Peyer's patch (tissue), 4 donors: ENCODE data around the gene WIZ. TPM values are rescaled to one million over a fixed set of nuclear protein-coding genes. Genes with fewer than 3 reads are reported as not detected.

Experiments
- DNase-seq, 3 donors: peaks; one replicate each; pipeline ENCODE4 v3.0.0-alpha.2; 2017 to 2019
- H3K27ac ChIP-seq, 4 donors: fragments of 200-600 bp; sonication (generic); one replicate each; pipeline ENCODE4 v1.5.1; 2016 to 2019
- H3K27me3 ChIP-seq, 2 donors: fragments of 200-600 bp; sonication (generic); one replicate each; pipeline ENCODE4 v1.5.1; 2019
- H3K36me3 ChIP-seq, 3 donors: fragments of 200-600 bp; sonication (generic); one replicate each; pipeline ENCODE4 v1.5.1; 2016 to 2019
- H3K4me1 ChIP-seq, 4 donors: fragments of 200-600 bp; sonication (generic); one replicate each; pipeline ENCODE4 v1.5.1; 2016 to 2019
- H3K4me3 ChIP-seq, 4 donors: fragments of 200-600 bp; sonication (generic); 1 replicate in 3 of 4; 2 replicates in 1 of 4; pipeline ENCODE4 v1.5.1; 2016 to 2019; ENCODE audit warnings: mild to moderate bottlenecking in 1 of 4
- H3K9me3 ChIP-seq, 4 donors: fragments of 200-600 bp; sonication (generic); one replicate each; pipeline ENCODE4 v1.5.1; 2016 to 2019; ENCODE audit warnings: mild to moderate bottlenecking in 1 of 4
- CTCF ChIP-seq, 6 experiments: fragments of 450-650 bp in 4 of 6; fragments of 200-600 bp in 2 of 6; sonication (generic) in 1 of 6; IDR thresholded peaks; one replicate each; pipeline ENCODE4 v1.5.1; 2017 to 2019; ENCODE audit warnings: antibody characterized with exemption in 6 of 6, mild to moderate bottlenecking in 3 of 6, moderate library complexity in 1 of 6
- POLR2A ChIP-seq, 2 donors: fragments of 450-650 bp; IDR thresholded peaks; one replicate each; pipeline ENCODE4 v1.5.1; 2017; ENCODE audit warnings: antibody characterized with exemption in 2 of 2, mild to moderate bottlenecking in 2 of 2, moderate library complexity in 2 of 2
- total RNA-seq, 4 donors: library from RNA; depleted of rRNA; stranded (reverse); fragments of >200 nt; gene quantifications; one replicate each; pipeline ENCODE4 v1.1.0, GENCODE V29; 2016

The WIZ gene
- total RNA-seq, 4 donors from 2014 or later: 25.4 to 45.2 (median 40.6) TPM

DNA sequence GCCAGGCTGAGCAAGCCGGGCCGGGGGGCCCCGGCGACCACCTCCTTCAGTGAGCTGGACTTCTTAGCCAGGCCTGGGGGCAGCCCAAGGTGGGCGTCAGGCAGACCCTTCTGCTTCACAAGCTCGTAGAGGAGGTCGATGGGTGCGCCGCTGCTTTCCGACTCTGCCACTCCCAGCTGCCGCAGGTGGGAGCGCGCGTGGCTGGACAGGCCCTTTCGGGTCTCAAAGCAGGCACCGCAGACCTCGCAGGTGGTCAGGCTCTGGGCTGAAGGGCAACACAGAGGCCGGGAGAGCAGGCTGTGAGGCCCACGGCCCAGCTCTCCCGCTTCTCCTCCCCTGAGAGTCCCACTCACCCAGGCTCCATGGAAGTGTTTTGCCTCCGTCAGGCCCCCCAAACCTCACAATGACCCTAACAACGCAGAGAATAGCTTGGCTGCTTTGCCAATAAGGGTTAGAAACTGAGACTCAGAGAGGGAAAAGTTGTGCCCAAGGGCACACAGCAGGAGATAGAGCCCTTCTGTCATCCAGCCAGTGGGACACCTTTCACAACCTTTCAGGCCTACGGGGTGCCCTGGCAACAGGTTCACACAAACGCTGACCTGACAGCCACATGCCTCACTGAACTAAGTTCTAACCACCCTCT, 19.8 kb downstream of the WIZ start:
- Histone ChIP-seq H3K27ac (no peak overlapping the region), H3K27me3 (no peaks in the 10 kb centered on the region), H3K4me1 (peaks cover 0 to 28% (median 15%) of the 10 kb centered on the region in 4 donors), H3K36me3 (peaks cover 0 to 44% (median 0%) of the 10 kb centered on the region in 3 donors), H3K4me3 (no peak overlapping the region), H3K9me3 (no peaks in the 10 kb centered on the region)
- no peak for DNase-seq
- TF ChIP-seq POLR2A (IDR thresholded peaks at IDR 0.05): no peak
- no peak for TF ChIP-seq CTCF (IDR thresholded peaks at IDR 0.05)

DNA sequence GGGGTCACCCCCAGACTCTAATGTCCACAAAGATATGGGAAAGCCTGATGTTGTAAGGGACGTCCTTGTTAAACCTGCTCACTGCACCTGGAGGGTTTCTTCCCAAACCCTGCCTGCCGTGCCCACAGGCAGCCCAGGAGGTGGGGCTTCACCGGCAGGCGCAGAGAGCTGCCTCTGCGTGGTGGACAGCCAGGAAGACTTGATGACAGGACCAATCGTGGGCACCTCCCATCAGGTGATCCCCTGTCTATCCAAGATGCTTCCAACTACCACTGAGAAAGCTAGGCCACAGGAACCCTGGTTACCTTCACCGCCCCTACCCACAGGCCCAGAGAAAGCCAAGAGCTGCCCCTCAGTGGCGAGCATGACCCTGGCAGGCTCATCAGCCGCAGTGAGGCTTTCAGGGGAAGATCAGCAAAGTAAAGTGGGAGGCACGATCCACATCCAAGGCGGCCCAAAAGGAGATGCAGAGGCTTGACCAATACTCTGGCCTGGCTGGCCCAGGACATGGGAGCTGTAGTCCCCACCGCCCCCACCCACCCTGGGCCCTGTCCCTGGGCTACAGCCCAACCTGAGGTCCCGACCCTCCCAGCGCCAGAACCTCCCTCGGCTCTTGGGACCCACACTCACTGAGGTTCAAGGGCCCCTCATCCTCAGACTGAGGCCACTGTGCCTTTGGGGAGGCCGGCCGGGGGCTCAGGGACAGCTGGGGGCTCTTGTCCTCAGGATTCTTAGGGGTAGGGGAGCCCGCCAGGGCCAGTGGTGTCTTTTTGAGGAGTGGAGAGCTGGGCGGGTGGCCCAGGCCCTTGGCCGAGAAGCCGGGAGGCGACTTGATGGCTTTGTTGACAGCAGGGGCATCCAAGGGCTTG, 20.6 kb downstream of the WIZ start:
- Histone ChIP-seq H3K27ac (no peak overlapping the region), H3K4me3 (no peak overlapping the region), H3K36me3 (peaks cover 0 to 51% (median 0%) of the 10 kb centered on the region in 3 donors), H3K4me1 (peaks cover 0 to 28% (median 15%) of the 10 kb centered on the region in 4 donors), H3K27me3 (no peaks in the 10 kb centered on the region), H3K9me3 (no peaks in the 10 kb centered on the region)
- no peak for DNase-seq
- TF ChIP-seq CTCF (IDR thresholded peaks at IDR 0.05) (no peak), POLR2A (IDR thresholded peaks at IDR 0.05) (no peak)

DNA sequence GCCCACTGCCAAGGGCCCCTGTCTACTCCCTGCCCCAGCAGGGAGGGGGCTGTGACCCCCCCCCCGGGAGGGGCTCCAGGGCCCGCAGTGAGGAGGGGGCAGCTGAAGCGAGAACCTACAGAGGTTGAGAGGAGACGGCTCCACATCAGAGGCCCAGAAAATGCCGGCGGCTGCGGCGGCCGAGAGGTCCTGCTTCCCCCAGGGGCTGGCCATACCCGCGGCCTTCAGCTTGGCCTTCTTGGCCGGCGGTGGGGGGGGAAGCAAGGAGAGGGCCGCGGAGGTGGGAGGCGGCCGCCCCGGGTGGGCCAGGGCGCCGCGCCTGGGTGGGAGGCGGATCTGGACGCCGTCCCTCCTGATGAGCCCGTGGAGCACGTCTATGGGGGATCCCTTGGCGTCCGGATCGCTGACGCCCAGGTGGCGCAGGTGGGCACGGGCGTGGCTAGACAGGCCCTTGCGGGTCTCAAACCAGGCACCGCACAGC, 21.7 kb downstream of the WIZ start:
- TF ChIP-seq POLR2A (IDR thresholded peaks at IDR 0.05) (no peak), CTCF (IDR thresholded peaks at IDR 0.05) (no peak)
- Histone ChIP-seq H3K9me3 (no peaks in the 10 kb centered on the region), H3K36me3 (peaks cover 0 to 63% (median 0%) of the 10 kb centered on the region in 3 donors), H3K4me3 (no peak overlapping the region), H3K27me3 (no peaks in the 10 kb centered on the region), H3K27ac (no peak overlapping the region), H3K4me1 (peaks cover 0 to 24% (median 15%) of the 10 kb centered on the region in 4 donors)
- DNase-seq: peak in 1 of 3 donors; percentile 44

DNA sequence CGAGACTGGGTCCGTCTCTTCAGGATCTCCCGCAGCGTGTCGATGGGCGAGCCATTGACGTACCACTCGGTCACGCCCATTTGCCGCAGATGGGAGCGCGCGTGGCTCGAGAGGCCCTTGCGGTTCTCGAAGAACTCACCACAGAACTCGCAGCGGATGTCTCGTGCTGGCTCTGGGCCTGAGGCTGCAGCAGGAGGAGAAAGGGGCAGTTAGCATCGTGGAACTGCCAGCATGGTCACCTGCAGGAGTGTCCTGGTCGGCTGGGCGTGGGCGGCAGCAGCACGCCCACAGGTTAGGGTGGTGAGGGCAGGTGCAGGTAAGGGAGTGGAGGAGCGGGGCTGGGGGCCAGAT, 22.4 kb downstream of the WIZ start:
- Histone ChIP-seq H3K9me3 (no peaks in the 10 kb centered on the region), H3K4me1 (peaks cover 0 to 24% (median 15%) of the 10 kb centered on the region in 4 donors), H3K27me3 (no peaks in the 10 kb centered on the region), H3K4me3 (no peak overlapping the region), H3K27ac (no peak overlapping the region), H3K36me3 (peaks cover 0 to 70% (median 0%) of the 10 kb centered on the region in 3 donors)
- DNase-seq: peak in 1 of 3 donors; percentile 43
- TF ChIP-seq POLR2A (IDR thresholded peaks at IDR 0.05) (no peak), CTCF (IDR thresholded peaks at IDR 0.05) (no peak)

GRCh38 chr19:15426485-15427349, 23.0 kb downstream of the WIZ start:
- Histone ChIP-seq H3K27me3 (no peaks in the 10 kb centered on the region), H3K4me3 (no peak overlapping the region), H3K4me1 (peaks cover 0 to 21% (median 13%) of the 10 kb centered on the region in 4 donors), H3K27ac (no peak overlapping the region), H3K36me3 (peaks cover 0 to 71% (median 0%) of the 10 kb centered on the region in 3 donors), H3K9me3 (no peaks in the 10 kb centered on the region)
- DNase-seq: no peak
- TF ChIP-seq CTCF (IDR thresholded peaks at IDR 0.05) (no peak), POLR2A (IDR thresholded peaks at IDR 0.05) (no peak)
